Lower leg skin (tissue), 3 donors: ENCODE data around the gene MCRIP2.

Experiments
- CTCF ChIP-seq, 3 donors: fragments of 450-650 bp; IDR thresholded peaks; one replicate each; pipeline ENCODE4 v1.5.1; 2016; ENCODE audit warnings: antibody characterized with exemption in 3 of 3, mild to moderate bottlenecking in 3 of 3, moderate library complexity in 2 of 3
- POLR2A ChIP-seq, 2 donors: fragments of 450-650 bp; IDR thresholded peaks; one replicate each; pipeline ENCODE4 v1.6.1; 2016 to 2017; ENCODE audit warnings: antibody characterized with exemption in 2 of 2, mild to moderate bottlenecking in 1 of 2, moderate library complexity in 1 of 2

DNA sequence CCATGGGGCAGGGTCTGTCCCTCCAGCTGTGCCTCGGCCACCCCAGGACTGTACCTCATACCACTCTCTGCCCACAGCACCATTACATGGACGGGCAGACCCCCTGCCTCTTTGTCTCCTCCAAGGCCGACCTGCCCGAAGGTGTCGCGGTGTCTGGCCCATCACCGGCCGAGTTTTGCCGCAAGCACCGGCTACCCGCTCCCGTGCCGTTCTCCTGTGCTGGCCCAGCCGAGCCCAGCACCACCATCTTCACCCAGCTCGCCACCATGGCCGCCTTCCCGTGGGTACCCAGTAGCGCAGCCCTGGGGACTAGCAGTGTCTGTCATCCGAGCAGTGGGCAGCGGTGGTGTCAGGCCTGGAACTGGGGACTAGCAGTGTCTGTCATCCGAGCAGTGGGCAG is 31.2 kb downstream of the MCRIP2 start:
- no peak for TF ChIP-seq CTCF (IDR thresholded peaks at IDR 0.05)
- no peak for TF ChIP-seq POLR2A (IDR thresholded peaks at IDR 0.05)
